Skeletal muscle tissue (tissue), 4 donors: ENCODE measurements around the gene HPCAL1. TPM values are rescaled to one million over a fixed set of nuclear protein-coding genes. Genes with fewer than 3 reads are reported as not detected.
"Not testable (repeated sequence)": the region's sequence is repeated elsewhere in the genome, so short reads cannot be mapped to it uniquely, and the experiment has no call there.

Source experiments
- H3K27ac ChIP-seq: one replicate; pipeline ENCODE4 v1.7.0; 2013; ENCODE audit warnings: mild to moderate bottlenecking, low read depth, low read length, inconsistent platforms
- H3K27me3 ChIP-seq, 3 donors: one replicate each; pipeline ENCODE4 v1.7.0; 2013; ENCODE audit warnings: low read length in 3 of 3; ENCODE audit not compliant: control insufficient read depth in 3 of 3, insufficient read depth in 3 of 3
- H3K36me3 ChIP-seq, 3 donors: one replicate each; pipeline ENCODE4 v1.7.0; 2013; ENCODE audit warnings: low read length in 3 of 3; ENCODE audit not compliant: control insufficient read depth in 3 of 3, insufficient read depth in 3 of 3
- H3K4me1 ChIP-seq, 3 donors: one replicate each; pipeline ENCODE4 v1.7.0; 2013; ENCODE audit warnings: low read length in 3 of 3, mild to moderate bottlenecking in 3 of 3; ENCODE audit not compliant: control insufficient read depth in 3 of 3, insufficient read depth in 3 of 3
- H3K4me3 ChIP-seq, 3 donors: one replicate each; pipeline ENCODE4 v1.7.0; 2013; ENCODE audit warnings: low read length in 3 of 3
- H3K9ac ChIP-seq, 3 donors: one replicate each; pipeline ENCODE4 v1.7.0; 2013; ENCODE audit warnings: low read length in 3 of 3, mild to moderate bottlenecking in 3 of 3, moderate library complexity in 2 of 3, low read depth in 1 of 3
- H3K9me3 ChIP-seq, 3 donors: one replicate each; pipeline ENCODE4 v1.7.0; 2013; ENCODE audit warnings: low read length in 3 of 3; ENCODE audit not compliant: control insufficient read depth in 3 of 3
- total RNA-seq: library from RNA; depleted of rRNA; stranded (reverse); fragments of >200 nt; gene quantifications from one replicate; pipeline ENCODE4 v1.2.3, GENCODE V29; 2014
- donor health status: Osteomylitis.

HPCAL1 gene
- total RNA-seq, 1 donor from 2014 or later = 15.1 TPM

DNA sequence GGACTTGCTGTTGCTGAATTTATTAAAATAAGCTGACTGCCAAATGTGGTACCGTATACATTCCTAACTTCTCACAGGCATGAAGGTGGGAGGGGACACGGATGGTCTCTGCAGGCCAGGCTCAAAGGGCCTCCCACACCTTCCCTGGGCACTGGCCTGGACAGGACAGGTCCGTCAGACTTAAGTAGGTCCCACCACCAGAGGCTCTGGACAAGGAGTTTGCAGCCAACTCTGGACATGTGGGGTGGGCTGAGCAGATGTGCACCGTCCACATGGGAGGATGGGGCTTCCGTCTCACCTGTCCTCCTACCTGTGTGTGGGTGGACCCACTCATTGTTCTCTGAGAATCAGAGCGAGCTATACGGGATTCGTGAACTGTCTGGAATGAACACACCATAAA, 137.3 kb downstream of the HPCAL1 start:
- Histone ChIP-seq H3K4me3 (no peak overlapping the region), H3K27ac (no peak overlapping the region), H3K9me3 (no peaks in the 10 kb centered on the region), H3K27me3 (no peaks in the 10 kb centered on the region), H3K9ac (no peak overlapping the region), H3K36me3 (peaks cover 47 to 56% (median 49%) of the 10 kb centered on the region in 3 donors), H3K4me1 (peaks cover 3 to 20% (median 17%) of the 10 kb centered on the region in 3 donors)

DNA sequence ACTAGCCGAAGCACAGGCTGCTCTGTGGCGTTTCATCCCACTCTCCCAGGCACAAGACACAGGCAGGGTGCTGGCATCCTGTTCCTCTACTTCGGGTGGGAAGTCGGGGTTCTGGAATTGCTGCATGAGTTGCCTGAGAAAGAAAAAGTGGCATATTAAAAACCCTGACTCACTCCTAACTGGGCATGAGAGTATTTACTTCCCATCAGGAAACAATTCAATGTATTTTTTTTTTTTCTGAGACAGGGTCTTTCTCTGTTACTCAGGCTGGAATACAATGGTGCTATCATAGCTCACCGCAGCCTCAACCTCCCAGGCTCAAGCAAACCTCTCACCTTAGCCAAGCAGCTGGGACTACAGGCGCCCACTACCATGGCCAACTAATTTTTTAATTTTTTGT, 138.0 kb downstream of the HPCAL1 start:
- no peak overlapping the region for H3K9ac ChIP-seq
- H3K27ac ChIP-seq = no peak overlapping the region
- no peaks in the 10 kb centered on the region for H3K27me3 ChIP-seq
- no peaks in the 10 kb centered on the region for H3K9me3 ChIP-seq
- peaks cover 47 to 56% (median 49%) of the 10 kb centered on the region in 3 donors for H3K36me3 ChIP-seq
- no peak overlapping the region for H3K4me3 ChIP-seq
- peaks cover 6 to 28% (median 24%) of the 10 kb centered on the region in 3 donors for H3K4me1 ChIP-seq

DNA sequence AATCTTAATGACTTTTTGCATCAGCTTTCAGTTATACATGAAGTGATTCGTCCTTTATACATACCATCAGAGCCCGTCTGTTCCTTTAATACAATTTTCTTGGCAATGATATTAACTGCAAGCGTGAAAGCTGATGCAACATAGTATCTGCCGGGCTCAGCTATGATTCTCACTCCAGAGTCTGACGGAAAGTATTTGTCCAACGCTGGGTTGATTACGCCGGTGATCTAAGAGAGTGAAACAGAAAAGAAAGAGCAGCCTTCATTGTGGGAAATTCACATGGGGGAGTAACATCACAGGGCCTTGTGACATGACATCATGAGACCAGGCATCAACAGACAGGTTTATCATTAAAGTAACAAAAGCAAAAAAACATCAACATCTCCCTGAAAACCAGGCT, 139.2 kb downstream of the HPCAL1 start:
- Histone ChIP-seq H3K9me3 (no peaks in the 10 kb centered on the region), H3K27me3 (no peaks in the 10 kb centered on the region), H3K36me3 (peaks cover 47 to 56% (median 49%) of the 10 kb centered on the region in 3 donors), H3K4me3 (no peak overlapping the region), H3K27ac (no peak overlapping the region), H3K4me1 (peaks cover 7 to 38% (median 31%) of the 10 kb centered on the region in 3 donors), H3K9ac (no peak overlapping the region)

DNA sequence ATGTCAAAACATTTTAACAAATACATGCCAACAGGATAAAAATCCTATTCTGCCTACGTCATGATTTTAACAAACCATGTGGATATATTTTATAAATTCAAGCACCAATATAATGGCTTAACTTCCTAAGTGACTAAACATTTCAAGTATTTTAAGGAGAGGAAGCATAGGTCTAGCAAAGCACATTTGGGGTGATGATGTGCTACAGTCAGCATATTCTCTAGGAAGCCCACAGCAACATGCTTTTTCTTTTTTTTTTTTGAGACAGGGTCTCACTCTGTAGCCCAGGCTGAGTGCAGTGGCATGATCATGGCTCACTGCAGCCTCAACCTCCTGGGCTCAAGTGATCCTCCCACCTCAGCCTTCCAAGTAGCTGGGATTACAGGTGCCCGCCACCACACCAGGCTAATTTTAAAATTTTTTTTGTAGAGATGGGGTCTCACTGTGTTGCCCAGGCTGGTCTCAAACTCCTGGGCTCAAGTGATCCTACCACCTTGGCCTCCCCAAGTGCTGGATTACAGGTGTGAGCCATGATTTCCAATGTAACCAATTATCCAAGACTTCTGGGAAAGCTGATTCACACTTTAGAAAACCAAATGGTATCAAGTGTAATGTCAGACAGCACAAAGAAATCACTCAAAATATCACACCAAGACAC, 139.9 kb downstream of the HPCAL1 start:
- Histone ChIP-seq H3K4me1 (peaks cover 12 to 38% (median 31%) of the 10 kb centered on the region in 3 donors), H3K36me3 (peaks cover 47 to 56% (median 49%) of the 10 kb centered on the region in 3 donors)
- H3K4me3 ChIP-seq, H3K27ac ChIP-seq, H3K27me3 ChIP-seq, H3K9me3 ChIP-seq, H3K9ac ChIP-seq: not testable (repeated sequence)

DNA sequence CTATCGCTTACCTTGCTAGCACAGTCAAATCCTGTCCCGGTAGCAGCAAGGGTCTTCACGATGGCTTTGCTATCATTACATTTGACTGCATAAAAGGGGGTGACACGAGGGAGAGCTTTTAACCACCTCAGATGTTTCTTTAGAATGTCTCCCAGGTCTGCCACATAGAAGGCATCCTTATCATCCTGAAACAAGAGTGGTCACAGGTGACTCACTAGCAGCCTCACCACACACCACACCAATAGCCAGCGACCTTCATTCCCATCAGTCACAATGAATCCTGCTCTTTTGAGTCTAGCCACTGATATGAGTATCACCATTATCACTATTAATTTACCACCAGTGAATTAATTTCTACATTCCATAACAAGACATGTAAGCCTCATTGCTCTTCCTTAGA, 141.8 kb downstream of the HPCAL1 start:
- Histone ChIP-seq H3K4me1 (peaks cover 19 to 38% (median 28%) of the 10 kb centered on the region in 3 donors), H3K27me3 (no peaks in the 10 kb centered on the region), H3K27ac (no peak overlapping the region), H3K4me3 (no peak overlapping the region), H3K9me3 (no peaks in the 10 kb centered on the region), H3K9ac (no peak overlapping the region), H3K36me3 (peaks cover 45 to 53% (median 46%) of the 10 kb centered on the region in 3 donors)

DNA sequence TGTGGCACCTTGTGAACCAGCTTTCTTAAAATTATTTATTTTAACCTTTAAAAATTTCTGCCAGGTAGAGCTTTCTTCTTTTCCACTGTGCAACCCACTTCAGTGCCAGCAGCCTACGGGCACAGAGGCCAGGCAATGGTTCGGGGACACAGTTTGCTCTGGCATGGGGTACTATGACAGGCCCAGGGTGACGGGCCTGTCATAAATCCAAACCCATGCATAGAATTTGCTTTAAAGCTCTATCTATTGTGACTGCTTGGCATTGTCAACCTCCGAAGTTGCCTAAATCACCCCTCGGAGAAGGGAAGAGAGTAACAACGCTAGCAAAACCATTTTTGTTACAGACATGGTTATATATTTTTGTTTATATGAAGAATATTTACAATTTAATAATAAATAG, 143.9 kb downstream of the HPCAL1 start:
- H3K9me3 ChIP-seq = no peaks in the 10 kb centered on the region
- H3K36me3 ChIP-seq = peaks cover 24 to 31% (median 25%) of the 10 kb centered on the region in 3 donors
- H3K4me1 ChIP-seq = peaks cover 22 to 40% (median 26%) of the 10 kb centered on the region in 3 donors
- H3K9ac ChIP-seq = peak overlapping the region; percentile 68 to 89 (median 68)
- H3K27ac ChIP-seq = peak overlapping the region; percentile 93
- no peaks in the 10 kb centered on the region for H3K27me3 ChIP-seq
- peak overlapping the region; percentile 49 to 86 (median 70) for H3K4me3 ChIP-seq

DNA sequence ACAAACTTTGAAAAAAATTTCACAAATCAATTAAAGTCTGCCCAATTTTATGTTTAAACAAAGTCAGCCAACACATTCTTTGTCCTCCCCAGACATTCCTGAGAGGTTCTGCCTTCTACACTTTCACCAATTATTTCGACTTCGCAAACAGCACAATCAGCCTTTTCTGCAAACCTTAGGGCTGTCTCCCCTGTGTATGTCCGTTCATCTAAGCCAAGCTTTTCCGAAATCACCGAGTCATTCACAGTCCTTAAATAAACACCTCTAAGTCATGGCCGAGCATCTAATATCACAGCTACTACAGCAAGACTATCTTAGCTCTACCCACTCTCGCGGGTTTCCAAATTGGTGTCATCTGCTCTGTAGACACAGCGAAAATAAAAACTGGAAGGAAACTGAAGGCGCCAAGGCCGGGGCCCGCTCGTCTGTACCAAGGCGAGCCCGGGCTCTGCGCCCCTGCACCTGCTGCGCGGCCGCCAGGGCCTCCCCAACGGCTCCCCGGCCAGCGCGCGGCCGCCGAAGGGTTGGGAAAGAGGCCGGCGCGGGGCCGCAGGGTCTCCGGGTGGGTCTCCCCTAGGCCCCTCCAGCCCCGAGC, 144.7 kb downstream of the HPCAL1 start:
- Histone ChIP-seq H3K27me3 (no peaks in the 10 kb centered on the region), H3K4me1 (peaks cover 22 to 37% (median 26%) of the 10 kb centered on the region in 3 donors)

DNA sequence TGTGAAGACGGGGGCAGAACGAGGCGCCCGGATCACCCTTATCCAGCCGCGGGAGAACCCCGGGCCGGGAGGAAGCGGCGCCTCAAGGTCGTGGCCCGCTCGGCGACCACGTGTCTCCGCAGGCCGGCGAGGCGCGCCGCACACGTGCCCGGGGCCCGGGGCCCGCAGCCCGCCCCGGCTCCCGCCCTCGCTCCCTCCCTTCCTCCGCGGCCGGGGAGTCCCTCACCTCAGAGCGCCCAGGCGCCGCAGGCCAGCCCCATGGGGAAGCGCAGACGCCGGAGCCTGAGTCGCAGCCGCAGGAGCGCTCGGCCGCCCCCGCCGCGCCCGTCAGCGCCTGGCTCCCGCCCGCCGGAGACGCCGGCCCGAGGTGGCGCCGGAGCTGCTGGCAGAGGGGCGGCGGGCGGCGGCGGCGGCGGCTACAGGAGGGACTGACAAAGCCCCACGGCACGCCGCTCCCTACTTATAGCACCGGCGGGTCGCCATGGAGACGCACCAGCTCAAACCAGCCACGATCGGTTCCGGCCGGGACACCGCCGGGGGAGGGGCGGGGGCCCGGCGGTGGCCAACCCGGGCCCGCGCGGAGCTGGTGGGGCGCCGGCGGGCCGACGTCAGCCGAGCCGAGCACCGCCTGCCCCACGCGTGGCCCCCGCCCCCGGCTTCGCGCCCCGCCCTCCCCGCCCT, 145.3 kb downstream of the HPCAL1 start, which contains the start of gene ODC1:
ODC1 (minus strand) TSS at position 433 of the 681 bp plus-strand sequence. CDS start 3,295 bp downstream, outside the sequence.
- Histone ChIP-seq H3K4me3 (peak within 1 kb of the TSS; percentile 80 to 90 (median 86)), H3K9me3 (no peaks in the 10 kb centered on the region), H3K9ac (peak within 1 kb of the TSS; percentile 81 to 89 (median 87)), H3K27ac (peak within 1 kb of the TSS; percentile 93), H3K4me1 (peaks cover 22 to 37% (median 26%) of the 10 kb centered on the region in 3 donors), H3K36me3 (peaks cover 13 to 18% (median 16%) of the 10 kb centered on the region in 3 donors), H3K27me3 (no peaks in the 10 kb centered on the region)

More for the DNA sequence above, 144.7 kb downstream of the HPCAL1 start:
- H3K4me3 ChIP-seq = peak overlapping the region; percentile 49 to 86 (median 70)
- H3K9me3 ChIP-seq = no peaks in the 10 kb centered on the region
- peak overlapping the region; percentile 68 to 89 (median 68) for H3K9ac ChIP-seq
- H3K27ac ChIP-seq = peak overlapping the region; percentile 93
- peaks cover 16 to 24% (median 17%) of the 10 kb centered on the region in 3 donors for H3K36me3 ChIP-seq

DNA sequence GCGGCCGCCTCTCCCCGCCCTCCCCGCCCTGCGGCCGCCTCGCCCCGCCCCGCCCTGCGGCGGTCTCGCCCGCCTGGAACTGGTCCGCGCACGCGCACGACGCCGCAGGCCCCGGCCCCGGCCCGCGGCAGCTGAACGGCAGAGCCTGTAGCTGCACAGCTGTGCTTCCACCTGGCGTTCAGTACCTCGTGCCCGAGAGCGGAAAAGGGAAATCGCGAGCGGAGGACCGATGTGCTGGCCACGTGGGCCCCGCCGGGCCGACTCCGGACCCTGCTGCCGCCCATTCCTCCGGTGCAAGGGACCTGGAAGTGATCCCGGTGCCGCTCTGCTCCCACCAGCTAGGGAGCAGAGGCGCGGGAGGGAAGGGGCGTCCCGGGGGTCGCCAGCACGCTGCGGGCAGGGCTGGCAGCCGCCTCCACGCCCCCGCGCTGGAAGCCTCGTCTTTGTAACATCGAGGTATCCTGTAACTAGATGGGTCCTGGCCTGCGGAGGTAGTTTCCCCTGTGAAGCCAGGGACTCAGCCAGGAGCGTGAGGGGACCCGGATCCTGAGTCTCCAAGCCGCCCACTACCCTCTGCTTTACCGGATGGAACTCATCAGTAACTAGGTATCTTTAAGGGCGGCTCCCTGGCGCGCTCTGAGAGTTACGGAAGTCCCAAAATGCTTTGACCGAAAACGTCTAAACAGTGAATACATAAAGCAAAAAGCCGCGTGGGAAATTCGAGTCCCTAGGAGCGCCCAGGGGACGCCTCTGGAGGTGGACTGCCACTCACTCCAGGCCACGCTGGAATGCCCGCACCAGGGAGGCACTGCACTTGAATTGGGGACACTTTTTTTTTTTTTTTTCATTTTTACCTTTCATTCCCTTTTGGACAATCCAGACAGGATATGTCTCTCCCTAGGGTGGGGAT, 146.1 kb downstream of the HPCAL1 start:
- peak overlapping the region; percentile 79 to 87 (median 81) for H3K9ac ChIP-seq
- no peaks in the 10 kb centered on the region for H3K9me3 ChIP-seq
- peaks cover 6 to 10% (median 8%) of the 10 kb centered on the region in 3 donors for H3K36me3 ChIP-seq
- peaks cover 22 to 37% (median 27%) of the 10 kb centered on the region in 3 donors for H3K4me1 ChIP-seq
- no peaks in the 10 kb centered on the region for H3K27me3 ChIP-seq
- peak overlapping the region; percentile 78 to 90 (median 80) for H3K4me3 ChIP-seq
- H3K27ac ChIP-seq = peak overlapping the region; percentile 89
